K562 (cell line): ENCODE measurements around the gene ACAA2. TPM values are rescaled to one million over a fixed set of nuclear protein-coding genes. Genes with fewer than 3 reads are reported as not detected.

Source experiments
- DNMT1 ChIP-seq: fragments of 450-650 bp; IDR thresholded peaks from 2 replicates; pipeline ENCODE4 v1.6.1; 2016; ENCODE audit warnings: antibody characterized with exemption, mild to moderate bottlenecking
- MGA ChIP-seq: fragments of 450-650 bp; IDR thresholded peaks from 2 replicates; pipeline ENCODE4 v1.6.1; 2016; ENCODE audit warnings: mild to moderate bottlenecking, moderate library complexity
- PHF21A ChIP-seq: fragments of 450-650 bp; IDR thresholded peaks from 2 replicates; pipeline ENCODE4 v1.6.1; 2017; ENCODE audit warnings: low read depth, borderline replicate concordance
- SMARCC2 ChIP-seq: fragments of 450-650 bp; IDR thresholded peaks from 2 replicates; pipeline ENCODE4 v1.6.1; 2017; ENCODE audit warnings: antibody characterized with exemption, moderate library complexity, mild to moderate bottlenecking, low read depth
- polyA plus RNA-seq, 8 experiments: library from polyadenylated mRNA; depleted of rRNA in 4 of 8; stranded (reverse) in 5 of 8; unstranded in 3 of 8; fragments of >200 nt; fragmentation: Nextera tagmentation in 2 of 8; fragmentation: Illumina TruSeq in 1 of 8; extraction: Ambion mirVana in 2 of 8; extraction: Trizol in 1 of 8; gene quantifications; 2 replicates each; pipeline versions ENCODE4 v1.2.1 to v1.2.3, GENCODE V29; 2011 to 2014; ENCODE audit warnings: inconsistent platforms in 1 of 8, missing spikeins in 1 of 8
- total RNA-seq, 7 experiments: library from RNA; depleted of rRNA in 6 of 7; stranded (reverse); fragments of >200 nt in 6 of 7; fragmentation: Illumina TruSeq in 2 of 7; extraction: Trizol in 2 of 7; gene quantifications; 2 replicates each; pipeline versions ENCODE4 v1.2.1 to v1.2.3, GENCODE V29; 2011 to 2021; ENCODE audit warnings: low replicate concordance in 1 of 7

Gene ACAA2
- total and polyA plus RNA-seq, 9 of the 15 experiments (the other 6 are each of a cell fraction or from before 2014, with no cell fraction given) = 13.2 to 31.5 (median 21.7) TPM

DNA sequence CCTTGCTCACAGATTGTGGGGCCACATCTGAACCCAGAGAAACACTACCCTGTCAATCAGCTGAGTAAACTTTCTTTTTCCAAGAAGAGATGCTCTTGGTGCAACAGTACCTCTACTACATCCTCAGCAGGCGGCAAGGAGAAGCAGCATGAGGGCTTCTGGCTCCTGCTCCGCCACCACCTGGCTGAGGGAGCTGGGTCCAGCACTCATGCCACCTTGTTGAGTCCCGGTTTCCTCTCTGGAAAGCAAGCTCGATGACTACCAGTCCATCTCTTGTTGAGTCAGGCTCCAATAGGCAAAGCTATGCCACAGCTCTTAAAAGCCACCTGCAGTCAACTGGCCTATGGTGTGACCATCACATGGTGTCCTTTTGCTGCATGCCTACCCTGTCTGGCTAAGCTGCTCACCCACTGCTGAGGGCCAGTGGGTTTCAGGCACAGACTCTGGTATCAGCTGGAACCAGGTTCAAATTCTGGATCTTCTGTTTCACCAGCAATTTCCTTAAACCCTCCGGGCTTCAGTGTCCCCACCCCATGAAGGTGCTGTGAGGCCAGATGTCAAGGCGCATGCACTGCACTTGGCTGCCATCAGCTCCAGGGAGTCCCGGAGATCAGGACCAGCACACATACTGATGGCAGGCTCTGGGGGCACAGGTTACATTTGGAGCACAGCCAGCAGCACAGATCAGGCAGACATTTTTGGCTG, 42.5 kb upstream of the ACAA2 start (continued):
- TF ChIP-seq MGA (no peak), SMARCC2 (no peak), PHF21A (no peak), DNMT1 (no peak)
